Activated T-helper 1 cell treated with anti-CD3 and anti-CD28 coated beads, Interleukin-2, amount 50 U/mL, for 16 hours (primary cell): Measurements from ENCODE around the gene NFX1.

Experiments
- DNase-seq, 2 donors: peaks; one replicate each; pipeline ENCODE4 v3.0.0-alpha.2; 2020; ENCODE audit warnings: low read depth in 1 of 2, low spot score in 1 of 2

NFX1 gene

DNA sequence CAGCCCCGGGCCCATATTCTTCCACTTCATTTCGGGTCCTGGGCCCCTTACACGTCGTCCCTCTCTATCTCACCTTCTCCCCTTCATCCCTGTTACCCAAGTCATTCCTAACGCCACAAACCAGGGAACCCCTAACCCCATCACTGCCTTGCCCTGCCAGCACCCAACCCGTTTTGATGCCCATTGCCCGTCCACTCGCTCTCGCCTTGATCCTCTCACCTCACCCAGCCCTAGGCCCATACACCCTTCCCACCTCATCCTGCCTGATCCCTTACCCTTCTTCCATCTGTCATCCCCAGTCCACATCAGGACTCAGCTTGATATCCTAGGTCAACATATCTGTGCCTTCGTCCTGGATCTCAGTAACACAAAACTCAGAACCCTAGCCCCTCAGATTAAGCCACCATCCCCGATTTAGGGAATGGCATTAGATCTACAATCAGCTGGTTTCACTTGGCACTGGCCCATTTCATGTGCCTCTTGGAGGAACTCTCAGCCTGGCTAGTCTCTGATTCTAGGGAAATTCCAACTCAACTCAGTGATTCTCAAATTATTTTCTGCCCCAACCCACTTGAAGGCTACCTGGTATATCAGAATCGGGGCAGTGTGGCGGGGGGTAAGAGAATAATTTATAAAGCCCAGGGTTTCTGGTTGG is 25.0 kb upstream of the NFX1 start:
- DNase-seq = no peak

DNA sequence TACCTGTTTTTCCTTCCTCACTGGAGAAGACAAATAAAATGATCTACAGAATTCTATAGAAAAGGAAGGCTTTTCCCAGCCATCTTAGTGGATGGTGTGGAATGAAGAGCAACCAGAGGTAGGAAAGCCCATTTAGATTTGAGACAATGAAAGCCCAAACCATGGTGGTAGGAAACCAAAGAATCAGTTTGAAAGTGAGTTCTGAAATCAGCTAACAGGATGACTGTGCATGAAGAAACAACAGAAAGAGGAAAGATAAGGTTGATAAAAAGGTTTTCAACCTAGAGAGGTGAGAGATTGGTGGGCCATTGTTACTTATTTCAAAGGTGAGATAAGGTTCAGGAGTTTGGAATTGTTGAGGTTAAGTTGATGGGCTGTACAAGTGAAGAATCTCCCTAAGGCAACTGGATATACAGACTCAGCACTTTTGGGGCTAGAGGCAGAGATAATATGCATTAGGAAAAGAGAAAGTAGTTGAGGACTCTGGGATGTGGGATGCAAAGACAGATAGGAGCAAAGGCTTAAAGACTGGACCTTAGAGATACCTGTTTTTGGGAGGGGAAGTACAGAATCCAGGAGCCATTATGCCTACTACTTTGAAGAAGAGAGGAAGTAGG is 23.1 kb upstream of the NFX1 start:
- no peak for DNase-seq

DNA sequence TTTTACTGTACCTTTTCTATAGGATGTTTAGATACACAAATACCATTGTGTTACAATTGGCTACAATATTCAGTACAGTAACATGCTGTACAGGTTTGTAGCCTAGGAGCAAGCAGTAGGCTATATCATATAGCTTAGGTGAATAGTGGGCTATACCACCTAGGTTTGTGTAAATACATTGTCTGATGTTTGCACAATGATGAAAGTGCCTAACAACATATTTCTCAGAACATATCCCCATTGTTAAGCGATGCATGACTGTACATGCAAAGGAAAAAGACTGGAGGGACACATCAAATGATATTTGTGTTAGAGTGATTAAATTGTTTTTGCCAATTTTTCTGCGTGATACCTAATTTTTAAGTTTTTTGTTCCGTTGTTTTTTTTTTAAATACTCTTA is 20.2 kb upstream of the NFX1 start:
- no peak for DNase-seq

DNA sequence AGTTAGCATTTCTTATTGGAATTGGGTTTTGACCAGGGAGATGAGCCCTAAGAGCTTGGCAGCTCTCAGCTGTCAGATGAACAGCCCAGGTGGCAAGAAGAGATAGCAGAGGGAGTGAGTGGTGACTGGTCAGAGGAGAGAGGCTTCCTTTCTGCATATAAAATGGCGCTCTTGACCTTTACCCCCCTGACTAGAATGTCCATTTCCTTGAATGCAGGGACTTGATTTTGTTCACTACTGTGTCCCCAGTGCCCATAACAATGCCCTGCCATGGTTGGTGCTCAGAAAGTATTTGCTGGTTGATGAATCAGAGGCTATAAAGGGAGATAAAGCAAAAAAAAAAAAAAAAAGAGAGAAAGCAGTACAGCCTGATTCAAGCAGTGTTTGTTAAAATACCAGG is 18.3 kb upstream of the NFX1 start:
- DNase-seq = no peak

DNA sequence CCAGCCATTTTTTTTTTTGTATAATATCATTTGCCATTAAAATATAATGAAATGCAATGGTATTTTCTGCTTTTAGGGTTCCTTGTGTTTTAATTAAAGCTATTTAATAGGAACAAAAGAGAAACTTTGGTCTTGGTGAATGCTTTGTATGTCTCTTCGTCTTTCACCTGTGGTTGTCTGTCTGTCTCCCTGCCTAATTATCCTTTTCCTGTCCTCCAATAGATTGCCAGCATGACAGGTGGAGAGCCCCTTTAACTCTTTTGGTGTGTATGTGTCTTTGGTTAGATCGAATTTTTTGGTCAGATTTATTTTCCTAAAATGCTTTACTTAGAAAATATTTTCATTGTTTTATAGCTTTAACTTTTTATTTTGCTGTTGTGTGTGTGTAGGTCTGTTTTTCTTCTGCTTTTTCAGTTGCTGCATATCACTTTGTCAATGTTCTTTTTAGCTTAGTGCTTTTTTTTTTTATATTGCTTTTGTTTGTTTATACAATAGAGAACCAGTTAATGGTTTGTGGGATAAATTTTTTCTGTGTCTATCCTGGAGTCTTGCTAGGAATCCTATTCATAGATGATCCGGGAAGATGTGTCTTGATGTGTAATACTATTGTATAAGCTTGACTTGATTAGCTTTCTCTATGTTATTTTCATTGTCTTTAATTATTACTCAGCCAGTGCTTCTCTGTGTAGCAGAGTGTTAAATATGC is 16.9 kb upstream of the NFX1 start:
- DNase-seq = no peak

DNA sequence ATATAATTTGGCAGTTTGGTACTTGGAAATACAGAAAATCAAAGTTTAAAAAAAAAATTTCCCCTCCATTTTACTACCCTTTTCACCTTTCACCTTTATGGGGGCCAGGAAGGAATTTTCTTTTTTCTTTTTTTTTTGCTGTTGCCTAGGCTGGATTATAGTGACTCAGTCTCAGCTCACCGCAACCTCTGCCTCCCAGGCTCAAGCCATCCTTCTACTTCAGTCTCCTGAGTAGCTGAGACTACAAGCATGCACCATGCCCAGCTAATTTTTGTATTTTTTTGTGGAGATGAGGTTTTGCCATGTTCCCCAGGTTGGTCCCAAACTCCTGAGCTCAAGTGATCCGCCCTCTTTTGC is 16.4 kb upstream of the NFX1 start:
- DNase-seq = no peak

DNA sequence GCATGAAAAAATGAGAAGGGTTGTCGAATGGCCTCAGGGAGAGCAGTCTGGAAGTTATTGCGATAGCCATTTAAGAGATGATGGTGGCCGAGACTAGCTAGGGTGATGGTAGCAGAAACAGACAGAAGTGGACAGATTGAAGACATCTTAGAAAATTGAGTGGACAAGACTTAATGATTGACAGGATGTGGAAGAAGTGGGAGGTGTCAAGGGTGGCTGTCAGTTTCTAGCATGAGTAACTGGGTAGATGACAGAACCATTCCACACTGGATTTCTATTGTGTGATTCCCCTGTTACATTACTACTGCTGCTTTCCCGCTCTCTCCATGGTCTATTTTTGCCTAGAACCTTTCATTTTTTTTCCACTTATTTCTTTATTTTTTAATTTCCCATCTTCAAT is 12.8 kb upstream of the NFX1 start:
- DNase-seq = no peak

DNA sequence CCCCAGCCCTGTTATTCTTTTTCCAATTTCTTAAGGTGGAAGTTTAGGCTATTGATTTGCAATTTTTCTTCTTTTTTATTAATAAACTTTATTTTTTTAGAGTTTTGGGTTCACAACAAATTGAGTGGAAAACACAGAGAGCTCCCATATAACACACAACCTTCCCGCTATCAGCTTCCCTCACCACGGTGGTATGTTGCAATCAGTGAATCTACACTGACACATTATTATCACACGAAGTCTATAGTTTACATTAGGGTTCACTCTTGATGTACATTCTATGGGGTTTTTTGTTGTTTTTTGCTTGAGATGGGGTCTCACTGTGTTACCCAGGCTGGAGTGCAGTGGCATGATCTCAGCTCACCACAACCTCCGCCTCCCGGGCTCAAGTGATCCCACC is 4.8 kb upstream of the NFX1 start:
- DNase-seq = no peak

DNA sequence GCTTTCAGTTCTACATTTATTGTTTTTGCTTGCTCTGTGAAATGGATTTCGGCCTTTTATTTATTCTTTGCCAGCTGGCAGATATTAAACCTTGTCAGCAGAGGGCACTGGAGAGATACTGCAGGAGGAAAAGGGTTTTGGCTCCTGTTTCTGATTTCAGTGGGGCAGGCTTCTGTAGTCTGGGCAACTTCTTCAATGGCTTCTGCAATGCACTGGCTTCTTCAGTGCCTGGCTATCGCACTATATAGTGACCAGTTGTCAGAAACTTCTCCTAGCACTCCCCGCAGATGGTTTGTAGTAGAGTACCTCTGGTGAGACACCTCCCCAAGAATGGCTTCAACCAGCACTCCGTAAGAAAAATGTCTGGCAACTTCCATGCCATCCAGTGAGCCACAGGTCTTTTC is 3.2 kb upstream of the NFX1 start:
- DNase-seq = no peak

DNA sequence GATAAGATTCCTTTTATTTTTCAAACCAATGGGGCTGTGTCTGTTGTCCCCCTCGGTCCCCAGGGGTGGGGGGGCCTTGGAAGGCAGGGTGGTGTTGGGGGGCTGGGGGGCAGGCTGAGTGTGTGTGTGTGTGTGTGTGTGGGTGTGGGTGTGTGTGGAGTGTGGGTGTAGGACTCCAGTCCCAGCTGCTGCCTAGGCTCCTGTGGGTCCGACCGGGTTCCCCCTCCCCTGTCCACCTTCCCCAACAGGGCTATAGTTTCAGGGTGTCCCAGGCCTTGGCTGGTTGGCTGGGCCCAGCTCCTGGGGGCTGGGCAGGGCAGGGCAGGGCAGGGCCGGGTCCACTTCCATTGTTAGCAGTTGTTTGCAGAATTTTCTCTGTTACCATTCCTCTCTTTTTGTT is 2.1 kb upstream of the NFX1 start:
- DNase-seq = no peak

DNA sequence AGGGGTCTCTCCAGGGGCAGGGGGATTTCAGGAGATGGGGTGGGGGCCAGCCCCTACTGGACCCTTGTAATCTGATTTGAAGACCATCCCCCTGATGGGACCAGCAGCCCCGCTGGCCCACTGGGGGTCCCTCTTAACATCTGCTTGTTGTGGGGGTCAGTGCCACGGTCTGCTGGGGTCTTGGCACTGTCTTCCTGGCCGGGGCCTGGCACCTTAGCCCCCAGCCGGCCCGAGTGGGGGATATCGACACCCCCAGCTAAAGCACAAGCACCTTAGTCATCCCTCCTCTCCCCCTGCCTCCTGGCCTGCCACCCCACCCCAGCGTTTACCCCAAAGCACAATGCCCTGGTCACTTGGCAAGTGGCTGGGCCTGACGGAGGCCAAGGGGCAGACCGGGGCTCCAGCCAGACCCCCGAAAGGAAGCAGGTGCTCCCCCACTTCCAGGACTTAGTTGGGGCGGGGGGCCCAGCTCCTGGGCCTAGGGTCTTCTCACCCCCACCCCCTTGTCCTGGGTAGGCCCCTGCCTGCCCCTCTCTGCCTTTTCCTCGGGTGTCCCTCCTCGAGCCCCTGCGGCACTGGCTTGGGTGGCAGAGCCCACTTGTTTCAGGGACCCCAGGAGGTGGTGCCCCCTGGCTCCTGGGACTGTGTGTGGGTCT is 1.4 kb upstream of the NFX1 start:
- no peak for DNase-seq

DNA sequence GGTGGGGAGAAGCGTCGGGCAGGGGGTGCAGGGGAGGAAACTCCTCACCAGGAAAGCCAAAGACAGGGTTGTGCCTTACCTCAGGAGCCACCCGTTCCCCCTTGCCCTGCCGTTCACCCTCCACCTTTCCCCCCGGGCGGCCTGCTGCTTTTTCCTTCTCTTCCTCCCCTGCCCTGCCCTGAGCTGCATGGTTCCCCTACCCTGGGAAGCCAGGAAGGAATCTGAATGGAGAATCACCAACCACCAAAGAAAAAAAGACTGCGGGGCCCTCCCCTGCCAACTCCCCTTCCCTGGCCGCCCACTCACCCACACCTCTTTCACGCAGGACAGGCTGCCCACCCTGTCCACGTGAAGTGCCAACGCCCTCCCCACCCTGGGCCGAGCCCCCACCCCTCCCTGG is 820 bp upstream of the NFX1 start:
- no peak for DNase-seq

DNA sequence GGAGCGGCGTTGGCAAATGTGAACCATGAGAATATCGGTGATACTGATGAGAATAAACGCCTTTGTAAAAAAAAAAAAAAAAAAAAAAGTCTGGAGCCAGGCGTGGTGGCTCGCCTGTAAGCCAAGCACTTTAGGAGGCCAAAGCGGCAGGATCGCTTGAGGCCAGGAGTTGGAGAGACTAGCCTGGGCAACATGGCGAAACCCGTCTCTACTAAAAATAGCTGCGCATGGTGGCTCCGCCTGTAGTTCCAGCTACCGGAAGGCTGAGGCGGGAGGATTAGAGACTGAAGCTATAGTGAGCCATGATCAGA is 425 bp upstream of the NFX1 start:
- DNase-seq = no peak

DNA sequence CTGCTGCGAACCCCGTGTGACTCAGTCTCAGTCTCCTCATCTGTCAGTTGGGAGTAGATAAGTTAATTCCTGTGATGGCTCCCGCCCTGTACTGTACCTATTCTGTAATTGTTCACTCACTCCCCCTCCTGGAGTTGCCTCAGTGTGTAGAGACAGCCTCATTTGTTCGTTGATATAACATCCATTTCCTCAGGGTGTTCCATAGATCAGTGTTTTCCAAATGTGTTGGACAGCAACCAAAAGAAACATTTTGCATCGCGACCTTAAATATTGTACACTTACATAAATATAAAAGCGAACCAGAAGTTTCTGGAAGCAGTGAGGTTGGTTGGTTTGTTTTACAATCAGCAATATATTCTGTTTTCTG is 698 bp downstream of the NFX1 start:
- DNase-seq = no peak

DNA sequence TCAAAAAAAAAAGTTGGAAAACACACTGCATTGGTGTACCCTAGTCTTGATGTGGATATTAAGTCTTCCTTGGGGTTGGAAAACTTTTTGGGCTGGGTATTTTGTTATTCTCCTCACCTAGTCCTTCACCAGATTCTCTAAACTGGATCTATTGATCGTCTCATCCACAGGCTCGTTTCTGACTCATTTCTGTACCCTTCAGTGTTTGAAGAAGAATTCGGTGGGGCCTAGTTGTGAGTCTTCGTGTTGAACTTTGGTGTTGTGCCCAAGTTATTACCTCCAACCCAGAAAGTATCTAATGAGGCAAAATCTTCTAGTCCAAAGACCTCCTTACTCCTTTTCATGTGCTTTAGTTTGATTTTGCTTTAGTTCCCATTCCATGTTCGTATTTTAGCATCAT is 1.6 kb downstream of the NFX1 start:
- DNase-seq = no peak

DNA sequence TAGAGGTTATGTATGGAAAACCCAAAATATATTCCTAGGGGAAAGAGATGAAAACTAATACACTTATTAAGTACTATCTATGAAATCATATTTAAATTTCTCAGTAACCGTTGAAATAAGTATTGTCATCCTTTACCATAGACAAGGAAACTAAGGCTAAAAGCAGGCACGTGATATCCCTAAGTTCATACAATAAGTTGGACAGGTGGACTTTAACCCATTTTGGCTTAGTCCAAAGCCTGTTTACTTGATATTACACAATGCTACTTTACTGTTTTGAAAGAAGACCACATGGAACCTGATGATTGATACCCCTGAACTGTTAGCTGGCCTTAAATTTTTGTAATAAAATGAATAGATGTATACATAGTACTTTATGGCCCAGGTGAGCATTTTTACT is 3.5 kb downstream of the NFX1 start:
- DNase-seq = no peak

DNA sequence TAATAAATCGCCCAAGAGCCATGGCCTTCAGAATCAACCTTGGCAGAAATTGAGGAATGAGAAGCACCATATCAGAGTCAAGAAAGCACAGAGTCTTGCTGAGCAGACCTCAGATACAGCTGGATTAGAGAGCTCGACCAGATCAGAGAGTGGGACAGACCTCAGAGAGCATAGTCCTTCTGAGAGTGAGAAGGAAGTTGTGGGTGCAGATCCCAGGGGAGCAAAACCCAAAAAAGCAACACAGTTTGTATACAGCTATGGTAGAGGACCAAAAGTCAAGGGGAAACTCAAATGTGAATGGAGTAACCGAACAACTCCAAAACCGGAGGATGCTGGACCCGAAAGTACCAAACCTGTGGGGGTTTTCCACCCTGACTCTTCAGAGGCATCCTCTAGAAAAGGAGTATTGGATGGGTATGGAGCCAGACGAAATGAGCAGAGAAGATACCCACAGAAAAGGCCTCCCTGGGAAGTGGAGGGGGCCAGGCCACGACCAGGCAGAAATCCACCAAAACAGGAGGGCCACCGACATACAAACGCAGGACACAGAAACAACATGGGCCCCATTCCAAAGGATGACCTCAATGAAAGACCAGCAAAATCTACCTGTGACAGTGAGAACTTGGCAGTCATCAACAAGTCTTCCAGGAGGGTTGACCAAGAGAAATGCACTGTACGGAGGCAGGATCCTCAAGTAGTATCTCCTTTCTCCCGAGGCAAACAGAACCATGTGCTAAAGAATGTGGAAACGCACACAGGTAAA is 4.5 kb downstream of the NFX1 start:
- no peak for DNase-seq

DNA sequence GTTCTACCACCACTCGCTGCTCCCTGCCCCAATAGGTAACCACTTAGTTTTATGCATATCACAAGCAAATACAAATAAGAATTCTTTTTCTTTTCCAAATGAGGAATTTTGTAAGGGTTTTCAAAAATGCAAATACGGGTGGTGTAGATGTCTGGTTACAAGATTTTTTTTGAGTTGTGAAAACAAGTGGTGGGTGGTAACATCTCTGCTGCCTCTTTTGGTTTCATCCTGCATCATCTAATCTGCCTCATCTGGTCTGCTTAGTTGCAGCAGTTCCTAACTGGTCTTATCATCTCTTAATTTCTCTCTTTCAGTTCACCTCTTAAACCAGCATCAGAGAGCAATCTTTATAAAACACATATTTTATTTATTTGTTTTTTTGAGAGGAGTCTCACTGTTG is 5.3 kb downstream of the NFX1 start:
- DNase-seq = no peak

DNA sequence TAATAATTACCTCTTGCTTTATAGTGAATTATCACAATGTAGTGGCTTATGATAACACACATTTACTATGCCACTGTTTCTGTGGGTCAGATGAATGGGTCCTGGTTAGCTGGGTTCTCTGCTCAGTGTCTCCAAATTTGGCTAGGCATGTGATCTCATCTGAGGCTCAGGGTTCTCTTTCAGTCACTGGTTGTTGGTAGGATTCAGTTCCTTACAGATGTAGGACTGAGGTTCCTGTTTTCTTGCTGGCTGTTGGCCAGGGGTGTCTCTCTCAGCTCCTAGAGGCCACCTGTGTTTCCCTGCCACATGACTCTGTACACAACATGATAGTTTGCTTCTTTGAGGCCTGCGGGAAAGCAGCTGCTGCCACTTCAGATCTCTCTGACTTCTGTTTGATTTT is 7.1 kb downstream of the NFX1 start:
- DNase-seq = no peak

DNA sequence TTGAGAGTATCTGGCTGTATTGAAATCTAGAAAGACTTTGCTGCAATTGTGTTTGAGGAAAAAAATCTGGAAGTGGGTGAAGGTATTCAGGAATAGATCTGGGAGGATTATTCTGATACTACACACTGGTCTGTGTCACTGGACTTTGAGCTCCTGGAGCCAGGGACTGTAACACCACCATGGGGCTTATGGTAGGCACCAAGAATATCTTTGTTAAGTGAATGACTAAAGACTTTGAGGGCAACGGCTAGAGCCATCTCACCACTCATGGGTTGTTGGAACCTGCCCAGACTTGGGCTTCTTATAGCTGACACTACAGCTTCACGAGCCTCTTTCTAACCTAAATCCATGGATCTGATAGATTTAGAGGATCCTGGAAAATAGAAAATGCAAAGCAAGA is 10.2 kb downstream of the NFX1 start:
- DNase-seq = no peak

DNA sequence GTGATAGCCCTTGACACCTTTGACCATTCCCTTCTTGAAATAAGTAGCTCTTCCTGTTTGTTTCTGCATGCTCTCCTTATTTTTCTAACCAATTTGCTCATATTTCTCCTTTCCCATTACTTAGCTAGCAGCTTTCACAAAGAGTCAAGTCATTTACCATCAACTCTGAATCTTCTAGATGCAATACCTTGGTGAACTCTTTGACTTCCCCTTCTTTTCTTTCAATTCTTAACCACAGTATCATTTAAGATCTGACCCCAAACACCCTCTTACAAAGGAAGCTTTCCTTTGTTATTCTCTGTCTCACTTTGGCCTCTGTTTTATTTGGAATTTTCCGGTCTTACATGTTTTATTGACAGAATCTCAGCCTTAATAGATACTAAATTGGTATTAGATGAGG is 14.0 kb downstream of the NFX1 start:
- no peak for DNase-seq

DNA sequence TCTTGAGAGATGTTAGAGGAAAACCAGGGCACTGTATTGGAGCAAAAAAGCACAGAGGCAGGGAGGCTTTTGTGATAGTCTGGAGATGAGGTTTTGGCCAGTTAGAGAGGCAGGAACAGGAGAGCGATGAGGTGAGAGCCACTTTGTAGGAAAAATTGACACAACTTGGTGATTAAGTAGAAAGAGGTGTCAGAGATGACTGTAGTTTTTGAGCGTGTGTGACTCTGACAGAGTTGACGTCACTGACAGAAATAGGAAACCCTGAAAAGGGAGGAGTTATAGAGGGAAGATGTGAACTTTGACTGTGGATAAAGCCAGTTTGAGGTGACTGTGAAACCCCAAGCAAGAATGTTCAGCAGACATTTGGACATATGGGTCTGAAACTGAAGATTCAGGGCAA is 15.7 kb downstream of the NFX1 start:
- no peak for DNase-seq
